OCI-LY7 (cell line): ENCODE results near the gene IL6ST. TPM values are rescaled to one million over a fixed set of nuclear protein-coding genes. Genes with fewer than 3 reads are reported as not detected.
A peak's percentile ranks its signal among the peaks of the same experiment; 100 is the strongest.

Experiments
- BruUV-seq: library from RNA; stranded (reverse); fragments of 400-500 nt; replicated peaks from 2 replicates; lab custom pipeline; 2021; lab: Mats Ljungman, UMichigan
- CTCF ChIA-PET: fragments of 300-600 bp; sonication (Branson Sonifier 250); formaldehyde crosslinking; loops from one replicate; lab custom pipeline; 2022; ENCODE audit warnings: antibody characterized with exemption; ENCODE audit not compliant: unreplicated experiment; lab: Charles Lee
- POLR2A ChIA-PET: fragments of 300-600 bp; sonication (Branson Sonifier 250); formaldehyde crosslinking; loops from one replicate; lab custom pipeline; 2022; ENCODE audit warnings: antibody characterized with exemption; lab: Charles Lee
- DNase-seq: peaks from one replicate; pipeline ENCODE4 v3.0.0-alpha.2; 2015; ENCODE audit warnings: low spot score
- H2AFZ ChIP-seq: fragments of 200-600 bp; sonication (generic), shearing (Covaris generic); 2 replicates; pipeline ENCODE4 v1.6.1; 2014; ENCODE audit warnings: mild to moderate bottlenecking, antibody characterized with exemption, low read length, moderate library complexity
- H3K27ac ChIP-seq: fragments of 200-600 bp; sonication (generic); 2 replicates; pipeline ENCODE4 v1.5.1; 2014; ENCODE audit warnings: mixed run types, low read depth, mild to moderate bottlenecking, moderate library complexity, low read length, inconsistent platforms; ENCODE audit not compliant: poor library complexity, severe bottlenecking
- H3K36me3 ChIP-seq: fragments of 200-600 bp; sonication (generic); 2 replicates; pipeline ENCODE4 v1.6.1; 2014; ENCODE audit warnings: mild to moderate bottlenecking, antibody characterized with exemption, low read length, moderate library complexity, mixed read lengths; ENCODE audit not compliant: insufficient read depth
- H3K4me1 ChIP-seq: fragments of 200-600 bp; sonication (generic); 2 replicates; pipeline ENCODE4 v1.5.1; 2014; ENCODE audit warnings: mild to moderate bottlenecking, low read length; ENCODE audit not compliant: insufficient read depth, poor library complexity, severe bottlenecking
- H3K4me2 ChIP-seq: fragments of 200-600 bp; sonication (generic); 2 replicates; pipeline ENCODE4 v1.6.1; 2014; ENCODE audit warnings: mild to moderate bottlenecking, low read length
- H3K4me3 ChIP-seq: fragments of 200-600 bp; sonication (generic); 2 replicates; pipeline ENCODE4 v1.5.1; 2014; ENCODE audit warnings: mild to moderate bottlenecking, low read depth, low read length; ENCODE audit not compliant: poor library complexity, severe bottlenecking
- H3K79me2 ChIP-seq: fragments of 200-600 bp; sonication (generic); 2 replicates; pipeline ENCODE4 v1.6.1; 2016; ENCODE audit warnings: low read depth, mild to moderate bottlenecking, low read length, moderate library complexity, mixed read lengths; ENCODE audit not compliant: insufficient read depth
- H3K9me2 ChIP-seq: fragments of 200-600 bp; sonication (generic); 2 replicates; pipeline ENCODE4 v1.6.1; 2016; ENCODE audit warnings: mild to moderate bottlenecking, low read length, mixed read lengths; ENCODE audit not compliant: insufficient read depth
- H3K9me3 ChIP-seq: fragments of 200-600 bp; sonication (generic); 2 replicates; pipeline ENCODE4 v1.6.1; 2014; ENCODE audit warnings: mild to moderate bottlenecking, mixed run types, low read length, mixed read lengths
- H4K20me1 ChIP-seq: fragments of 200-600 bp; sonication (generic); 2 replicates; pipeline ENCODE4 v1.6.1; 2014; ENCODE audit warnings: mild to moderate bottlenecking, antibody characterized with exemption, low read length, moderate library complexity, mixed read lengths; ENCODE audit not compliant: insufficient read depth
- EZH2phosphoT487 ChIP-seq: fragments of 200-600 bp; sonication (generic); IDR thresholded peaks from 2 replicates; pipeline ENCODE4 v1.6.1; 2018; ENCODE audit warnings: low read depth, borderline replicate concordance, mild to moderate bottlenecking, mixed run types, antibody characterized with exemption, low read length, moderate library complexity, mixed read lengths
- intact Hi-C: fragments of 100-400 bp; cut with micrococcal nuclease; formaldehyde crosslinking; loops from one replicate; pipeline ENCODE4 v1.10.0; 2022; ENCODE audit not compliant: unreplicated experiment
- total RNA-seq, 2 experiments: library from RNA; depleted of rRNA in 1 of 2; stranded (reverse); fragments of >200 nt in 1 of 2; shearing (Covaris generic) in 1 of 2; gene quantifications; 2 replicates each; pipeline ENCODE4 v1.2.3, GENCODE V29; 2014 to 2022
- TF ChIP-seq, protein P1 (sequence below): fragments of 200-600 bp; sonication (generic); conservative IDR thresholded peaks from 2 replicates; pipeline ENCODE4 v1.5.1; 2014; ENCODE audit warnings: mild to moderate bottlenecking, antibody characterized with exemption, low read length, moderate library complexity, mixed read lengths

Gene IL6ST
- total RNA-seq, 2 experiments from 2014 or later, result 5.6 to 13.3 TPM

DNA sequence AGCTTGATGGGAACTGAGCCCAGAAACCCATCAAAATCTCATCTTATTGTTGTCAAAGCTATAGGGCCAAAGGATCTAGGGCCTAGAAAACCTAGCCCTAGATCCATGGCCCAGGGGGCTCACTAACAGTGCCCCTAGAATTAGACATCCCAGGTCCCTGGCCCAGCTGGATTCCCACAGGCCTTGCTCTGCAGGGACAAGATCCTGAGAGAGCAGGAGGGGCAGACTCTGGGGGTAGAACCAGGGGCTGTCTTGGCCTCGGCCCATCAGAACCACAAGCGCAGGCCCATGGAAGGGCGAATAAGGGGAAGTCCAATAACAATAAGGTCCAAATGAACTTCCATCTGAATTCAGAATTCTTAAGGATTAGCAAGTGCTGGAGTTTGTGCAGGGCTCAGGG lies 69.6 kb downstream of the IL6ST start:
- POLR2A ChIA-PET, result no interaction called here
- DNase-seq, result no peak

DNA sequence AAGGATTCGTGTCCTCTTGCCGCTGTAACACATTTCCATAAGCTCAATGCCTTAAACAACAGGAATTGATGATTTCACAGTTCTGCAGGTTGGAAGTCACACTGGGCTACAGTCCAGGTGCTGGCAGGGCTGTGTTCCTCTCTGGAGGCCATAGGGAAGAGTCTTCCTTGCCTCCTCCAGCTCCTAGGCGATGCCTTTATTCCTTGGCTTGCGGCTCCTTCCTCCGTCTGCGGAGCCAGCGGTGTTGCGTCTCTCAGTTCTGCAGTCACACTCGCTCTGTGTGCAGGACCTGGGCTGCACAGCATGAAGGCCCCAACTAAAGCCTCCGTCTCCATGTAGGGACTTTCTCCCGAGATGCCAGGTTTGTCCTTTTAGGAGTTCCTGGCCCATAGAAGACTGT lies 70.0 kb downstream of the IL6ST start:
- ChIA-PET POLR2A (no interaction called here), CTCF (no interaction called here)
- Histone ChIP-seq H3K79me2 (no peaks in the 10 kb centered on the region), H3K4me2 (no peak overlapping the region), H3K9me3 (no peaks in the 10 kb centered on the region), H2AFZ (no peak overlapping the region), H3K4me1 (peaks cover under 1% of the 10 kb centered on the region), H3K36me3 (no peaks in the 10 kb centered on the region), H3K9me2 (no peaks in the 10 kb centered on the region), H3K4me3 (no peak overlapping the region), H3K27ac (no peak overlapping the region), H4K20me1 (no peaks in the 10 kb centered on the region)
- intact Hi-C loops, result no loop called here
- BruUV-seq, result no TSS peak
- no peak for DNase-seq
- no peak for TF ChIP-seq EZH2phosphoT487
- TF ChIP-seq, protein P1, sequence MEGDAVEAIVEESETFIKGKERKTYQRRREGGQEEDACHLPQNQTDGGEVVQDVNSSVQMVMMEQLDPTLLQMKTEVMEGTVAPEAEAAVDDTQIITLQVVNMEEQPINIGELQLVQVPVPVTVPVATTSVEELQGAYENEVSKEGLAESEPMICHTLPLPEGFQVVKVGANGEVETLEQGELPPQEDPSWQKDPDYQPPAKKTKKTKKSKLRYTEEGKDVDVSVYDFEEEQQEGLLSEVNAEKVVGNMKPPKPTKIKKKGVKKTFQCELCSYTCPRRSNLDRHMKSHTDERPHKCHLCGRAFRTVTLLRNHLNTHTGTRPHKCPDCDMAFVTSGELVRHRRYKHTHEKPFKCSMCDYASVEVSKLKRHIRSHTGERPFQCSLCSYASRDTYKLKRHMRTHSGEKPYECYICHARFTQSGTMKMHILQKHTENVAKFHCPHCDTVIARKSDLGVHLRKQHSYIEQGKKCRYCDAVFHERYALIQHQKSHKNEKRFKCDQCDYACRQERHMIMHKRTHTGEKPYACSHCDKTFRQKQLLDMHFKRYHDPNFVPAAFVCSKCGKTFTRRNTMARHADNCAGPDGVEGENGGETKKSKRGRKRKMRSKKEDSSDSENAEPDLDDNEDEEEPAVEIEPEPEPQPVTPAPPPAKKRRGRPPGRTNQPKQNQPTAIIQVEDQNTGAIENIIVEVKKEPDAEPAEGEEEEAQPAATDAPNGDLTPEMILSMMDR, result no peak

More for the DNA sequence above, 69.6 kb downstream of the IL6ST start:
- no peaks in the 10 kb centered on the region for H3K36me3 ChIP-seq
- no peaks in the 10 kb centered on the region for H3K9me2 ChIP-seq
- H3K27ac ChIP-seq, result no peak overlapping the region
- H3K4me1 ChIP-seq, result no peaks in the 10 kb centered on the region
- no peak for TF ChIP-seq EZH2phosphoT487
- TF ChIP-seq, protein P1, result no peak
- intact Hi-C loops, result no loop called here
- H3K9me3 ChIP-seq, result no peaks in the 10 kb centered on the region
- H3K79me2 ChIP-seq, result no peaks in the 10 kb centered on the region
- CTCF ChIA-PET, result no interaction called here
- H3K4me2 ChIP-seq, result no peak overlapping the region
- H3K4me3 ChIP-seq, result no peak overlapping the region
- no TSS peak for BruUV-seq
- H2AFZ ChIP-seq, result no peak overlapping the region
- H4K20me1 ChIP-seq, result no peaks in the 10 kb centered on the region

DNA sequence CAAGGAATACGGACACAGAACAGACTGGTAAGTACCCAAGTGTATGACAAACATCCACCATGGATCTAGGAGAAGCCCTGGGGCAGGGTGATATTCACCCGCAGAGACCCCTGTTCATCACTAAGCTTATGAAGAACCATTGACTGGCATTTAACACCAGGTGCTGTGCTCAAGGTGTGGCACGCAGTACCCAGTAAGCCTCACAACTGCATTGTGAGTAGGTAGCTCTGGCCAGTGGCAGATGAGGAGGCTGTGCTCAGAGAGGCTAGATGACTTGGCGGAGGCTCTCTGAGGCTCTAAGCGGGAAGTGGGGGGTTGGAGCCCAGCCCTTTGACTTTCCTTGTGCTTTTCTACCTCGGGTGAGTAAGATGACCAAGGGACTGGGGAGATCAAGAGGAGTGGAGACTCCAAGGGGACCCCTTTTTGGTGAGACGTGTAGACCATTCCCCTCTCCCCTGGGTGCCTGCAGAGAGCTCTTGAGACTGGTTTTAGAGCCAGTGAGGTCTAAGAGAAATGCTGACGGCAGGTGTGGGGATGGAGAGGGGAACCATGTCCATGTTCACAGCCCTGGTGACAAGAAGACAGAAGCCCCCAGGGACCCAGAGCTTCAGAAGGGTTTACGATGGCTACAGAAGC lies 70.8 kb downstream of the IL6ST start:
- H3K36me3 ChIP-seq, result no peaks in the 10 kb centered on the region
- ChIA-PET CTCF (no interaction called here), POLR2A (interaction anchor here (0.6 kb wide), 1 partner anchor 366 kb away, joined by 4 read pairs; no protein-coding TSS in a partner anchor)
- no peak for TF ChIP-seq EZH2phosphoT487
- TF ChIP-seq, protein P1, result no peak
- no peak overlapping the region for H3K27ac ChIP-seq
- H3K9me3 ChIP-seq, result no peaks in the 10 kb centered on the region
- H3K4me1 ChIP-seq, result peaks cover 7% of the 10 kb centered on the region
- H2AFZ ChIP-seq, result peak overlapping the region; percentile 18; the same call in 1 of the 2 replicates
- DNase-seq, result no peak
- no peaks in the 10 kb centered on the region for H4K20me1 ChIP-seq
- H3K9me2 ChIP-seq, result no peaks in the 10 kb centered on the region
- no peaks in the 10 kb centered on the region for H3K79me2 ChIP-seq
- H3K4me2 ChIP-seq, result no peak overlapping the region
- no peak overlapping the region for H3K4me3 ChIP-seq
- no TSS peak for BruUV-seq
- intact Hi-C loops, result no loop called here
